Trophoblast cell (in vitro differentiated cells and primary cell): Measurements from ENCODE around the gene ZC3H7A.

ENCODE experiments used
- DNase-seq, 2 donors: peaks; one replicate each; pipeline ENCODE4 v3.0.0-alpha.2; 2016
- H2AFZ ChIP-seq: 2 replicates; pipeline ENCODE4 v1.6.1; 2013; ENCODE audit warnings: low read length, moderate library complexity, mild to moderate bottlenecking; ENCODE audit not compliant: insufficient read depth, poor library complexity
- H2AK5ac ChIP-seq: 2 replicates; pipeline ENCODE4 v1.6.1; 2013; ENCODE audit warnings: mild to moderate bottlenecking, low read length
- H2BK120ac ChIP-seq: 2 replicates; pipeline ENCODE4 v1.6.1; 2013; ENCODE audit warnings: low read length, mild to moderate bottlenecking, moderate library complexity; ENCODE audit not compliant: insufficient read depth, poor library complexity
- H2BK12ac ChIP-seq: 2 replicates; pipeline ENCODE4 v1.6.1; 2013; ENCODE audit warnings: mild to moderate bottlenecking, low read length, moderate library complexity
- H2BK5ac ChIP-seq: 2 replicates; pipeline ENCODE4 v1.6.1; 2013; ENCODE audit warnings: low read length, low read depth, moderate library complexity, mild to moderate bottlenecking; ENCODE audit not compliant: poor library complexity
- H3K14ac ChIP-seq: 2 replicates; pipeline ENCODE4 v1.6.1; 2013; ENCODE audit warnings: mild to moderate bottlenecking, low read length
- H3K18ac ChIP-seq: 2 replicates; pipeline ENCODE4 v1.6.1; 2013; ENCODE audit warnings: mild to moderate bottlenecking, low read length
- H3K23ac ChIP-seq: 2 replicates; pipeline ENCODE4 v1.6.1; 2013; ENCODE audit warnings: low read length
- H3K27ac ChIP-seq: 2 replicates; pipeline ENCODE4 v1.5.1; 2013; ENCODE audit warnings: low read depth, mild to moderate bottlenecking, inconsistent platforms, low read length, moderate library complexity
- H3K27me3 ChIP-seq: 2 replicates; pipeline ENCODE4 v1.6.1; 2013; ENCODE audit warnings: inconsistent platforms, mild to moderate bottlenecking, low read length, moderate library complexity; ENCODE audit not compliant: insufficient read depth
- H3K36me3 ChIP-seq, 2 experiments: 1 replicate in 1 of 2; 2 replicates in 1 of 2; pipeline ENCODE4 v1.6.1; 2013; ENCODE audit warnings: low read length in 2 of 2, mild to moderate bottlenecking in 2 of 2, moderate library complexity in 1 of 2; ENCODE audit not compliant: insufficient read depth in 2 of 2, control insufficient read depth in 1 of 2
- H3K4ac ChIP-seq: 2 replicates; pipeline ENCODE4 v1.6.1; 2013; ENCODE audit warnings: low read depth, mild to moderate bottlenecking, low read length, moderate library complexity
- H3K4me1 ChIP-seq, 2 experiments: 1 replicate in 1 of 2; 2 replicates in 1 of 2; pipeline ENCODE4 v1.6.1; 2013; ENCODE audit warnings: low read length in 2 of 2, mild to moderate bottlenecking in 2 of 2, moderate library complexity in 1 of 2; ENCODE audit not compliant: insufficient read depth in 2 of 2, control insufficient read depth in 1 of 2
- H3K4me2 ChIP-seq: 2 replicates; pipeline ENCODE4 v1.6.1; 2013; ENCODE audit warnings: inconsistent platforms, mild to moderate bottlenecking, low read length, moderate library complexity
- H3K4me3 ChIP-seq: 2 replicates; pipeline ENCODE4 v1.5.1; 2013; ENCODE audit warnings: mild to moderate bottlenecking, low read depth, low read length, inconsistent platforms
- H3K79me1 ChIP-seq: one replicate; pipeline ENCODE4 v1.6.1; 2013; ENCODE audit warnings: low read length
- H3K79me2 ChIP-seq: 2 replicates; pipeline ENCODE4 v1.6.1; 2013; ENCODE audit warnings: low read length, mild to moderate bottlenecking; ENCODE audit not compliant: control insufficient read depth, insufficient read depth, poor library complexity
- H3K9ac ChIP-seq: 2 replicates; pipeline ENCODE4 v1.6.1; 2013; ENCODE audit warnings: mild to moderate bottlenecking, low read length
- H3K9me3 ChIP-seq: 2 replicates; pipeline ENCODE4 v1.6.1; 2013; ENCODE audit warnings: low read depth, mild to moderate bottlenecking, control low read depth, inconsistent platforms, low read length; ENCODE audit not compliant: insufficient read depth
- H4K12ac ChIP-seq: 2 replicates; pipeline ENCODE4 v1.6.1; 2013; ENCODE audit warnings: low read depth, mild to moderate bottlenecking, low read length, moderate library complexity
- H4K8ac ChIP-seq: 2 replicates; pipeline ENCODE4 v1.6.1; 2013; ENCODE audit warnings: low read depth, mild to moderate bottlenecking, low read length, moderate library complexity
- H4K91ac ChIP-seq: one replicate; pipeline ENCODE4 v1.6.1; 2013; ENCODE audit warnings: low read depth, mild to moderate bottlenecking, low read length, moderate library complexity
- WGBS: extraction: QIAGEN DNeasy Blood & Tissue Kit; methylation state at CpG from one replicate; pipeline ENCODE4 v1.1.7; 2013; ENCODE audit warnings: missing lambda C conversion rate; ENCODE audit not compliant: insufficient read length, insufficient coverage; ENCODE audit errors: extremely low coverage; 5-methylcytosine and 5-hydroxymethylcytosine counted together

Gene ZC3H7A

GRCh38 chr16:11768849-11769248, 28.2 kb downstream of the ZC3H7A start:
- Histone ChIP-seq H2AFZ (no peak overlapping the region), H2AK5ac (no peak overlapping the region), H3K4me2 (no peak overlapping the region), H3K9me3 (no peaks in the 10 kb centered on the region), H3K79me1 (no peaks in the 10 kb centered on the region), H3K79me2 (no peaks in the 10 kb centered on the region), H4K8ac (no peak overlapping the region), H3K9ac (no peak overlapping the region), H3K18ac (no peak overlapping the region), H2BK12ac (no peak overlapping the region), H3K4ac (no peak overlapping the region), H4K91ac (no peak overlapping the region), H4K12ac (no peak overlapping the region), H3K4me3 (no peak overlapping the region), H3K36me3 (peaks cover 42 to 53% of the 10 kb centered on the region in 2 experiments), H2BK5ac (no peak overlapping the region), H3K14ac (no peak overlapping the region), H3K27me3 (no peaks in the 10 kb centered on the region), H3K27ac (no peak overlapping the region), H3K4me1 (no peaks in the 10 kb centered on the region), H2BK120ac (no peak overlapping the region), H3K23ac (no peak overlapping the region)
- WGBS = no CpG with 5 or more reads among the region's 7 CpGs
- DNase-seq = no peak

GRCh38 chr16:11762431-11762830, 34.6 kb downstream of the ZC3H7A start:
- no peaks in the 10 kb centered on the region for H3K79me1 ChIP-seq
- H3K4me2 ChIP-seq = no peak overlapping the region
- no peak overlapping the region for H2AK5ac ChIP-seq
- no peak overlapping the region for H3K14ac ChIP-seq
- H3K9me3 ChIP-seq = no peaks in the 10 kb centered on the region
- no peak overlapping the region for H3K4ac ChIP-seq
- H3K27me3 ChIP-seq = no peaks in the 10 kb centered on the region
- peaks cover 31 to 43% of the 10 kb centered on the region in 2 experiments for H3K36me3 ChIP-seq
- H3K18ac ChIP-seq = no peak overlapping the region
- no peak for DNase-seq
- H4K12ac ChIP-seq = no peak overlapping the region
- H3K4me1 ChIP-seq = no peaks in the 10 kb centered on the region
- no peak overlapping the region for H4K8ac ChIP-seq
- H3K9ac ChIP-seq = no peak overlapping the region
- H2BK120ac ChIP-seq = no peak overlapping the region
- H2AFZ ChIP-seq = no peak overlapping the region
- no peak overlapping the region for H4K91ac ChIP-seq
- WGBS = no CpG with 5 or more reads among the region's 4 CpGs
- H3K4me3 ChIP-seq = no peak overlapping the region
- no peak overlapping the region for H3K23ac ChIP-seq
- H2BK12ac ChIP-seq = no peak overlapping the region
- H3K27ac ChIP-seq = no peak overlapping the region
- H3K79me2 ChIP-seq = no peaks in the 10 kb centered on the region
- no peak overlapping the region for H2BK5ac ChIP-seq

- Histone ChIP-seq H2BK12ac (no peak overlapping the region), H3K36me3 (peaks cover 32 to 46% of the 10 kb centered on the region in 2 experiments), H2BK5ac (no peak overlapping the region), H3K9me3 (no peaks in the 10 kb centered on the region), H3K23ac (no peak overlapping the region), H3K4me1 (no peaks in the 10 kb centered on the region), H4K12ac (no peak overlapping the region), H3K4me2 (no peak overlapping the region), H2BK120ac (no peak overlapping the region), H3K27ac (no peak overlapping the region), H3K18ac (no peak overlapping the region), H2AK5ac (no peak overlapping the region), H3K4ac (no peak overlapping the region), H3K27me3 (no peaks in the 10 kb centered on the region), H4K91ac (no peak overlapping the region), H4K8ac (no peak overlapping the region), H3K4me3 (no peak overlapping the region), H3K79me2 (no peaks in the 10 kb centered on the region), H3K9ac (no peak overlapping the region), H3K79me1 (no peaks in the 10 kb centered on the region), H3K14ac (no peak overlapping the region), H2AFZ (no peak overlapping the region)
- DNase-seq = no peak
- no CpG with 5 or more reads among the region's 4 CpGs for WGBS
Measured at GRCh38 chr16:11759997-11760396, 37.1 kb downstream of the ZC3H7A start.

GRCh38 chr16:11759163-11759834, 37.8 kb downstream of the ZC3H7A start:
- Histone ChIP-seq H4K8ac (no peak overlapping the region), H3K4me3 (no peak overlapping the region), H3K18ac (no peak overlapping the region), H3K27me3 (no peaks in the 10 kb centered on the region), H3K27ac (no peak overlapping the region), H2BK120ac (no peak overlapping the region), H4K12ac (no peak overlapping the region), H3K4me1 (no peaks in the 10 kb centered on the region), H2AK5ac (no peak overlapping the region), H3K4ac (no peak overlapping the region), H3K4me2 (no peak overlapping the region), H3K79me2 (no peaks in the 10 kb centered on the region), H3K36me3 (peaks cover 37 to 47% of the 10 kb centered on the region in 2 experiments), H4K91ac (no peak overlapping the region), H3K23ac (no peak overlapping the region), H3K14ac (no peak overlapping the region), H2BK5ac (no peak overlapping the region), H3K9me3 (no peaks in the 10 kb centered on the region), H2AFZ (no peak overlapping the region), H2BK12ac (no peak overlapping the region), H3K9ac (no peak overlapping the region), H3K79me1 (no peaks in the 10 kb centered on the region)
- no peak for DNase-seq
- no CpG with 5 or more reads among the region's 9 CpGs for WGBS
